GM18520 (cell line): ENCODE results near the gene SPOCD1.
A peak's percentile ranks its signal among the peaks of the same experiment; 100 is the strongest.

Experiments used
- ATAC-seq: cut with Tn5 transposase; IDR thresholded peaks from one replicate; pipeline ENCODE4 v1.9.1; 2021; ENCODE audit not compliant: unreplicated experiment

Gene SPOCD1

DNA sequence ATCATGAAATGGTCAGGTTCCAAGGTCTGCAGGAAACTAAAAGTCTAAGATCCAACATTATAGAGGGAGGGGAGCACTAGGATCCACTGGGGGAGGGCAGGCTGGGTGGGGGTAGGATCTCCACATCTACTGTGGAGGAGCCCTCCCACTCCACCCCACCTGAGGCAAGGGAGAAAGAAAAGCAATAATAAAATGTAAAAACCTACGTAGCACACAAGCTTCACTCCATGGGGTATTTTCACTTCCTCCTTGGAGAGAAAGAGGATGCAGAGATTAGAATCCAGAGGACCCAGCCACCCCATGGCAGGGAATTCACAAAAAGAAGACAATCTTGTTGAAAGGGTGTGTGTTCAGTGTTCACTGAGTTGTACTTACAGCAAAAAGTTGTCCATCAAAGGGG is 14.4 kb downstream of the SPOCD1 start:
- ATAC-seq: no peak

- no peak for ATAC-seq
These were observed 15.2 kb downstream of the SPOCD1 start for GRCh38 chr1:31800674-31800967.

GRCh38 chr1:31799895-31800673 is 15.7 kb downstream of the SPOCD1 start:
- ATAC-seq: no peak

DNA sequence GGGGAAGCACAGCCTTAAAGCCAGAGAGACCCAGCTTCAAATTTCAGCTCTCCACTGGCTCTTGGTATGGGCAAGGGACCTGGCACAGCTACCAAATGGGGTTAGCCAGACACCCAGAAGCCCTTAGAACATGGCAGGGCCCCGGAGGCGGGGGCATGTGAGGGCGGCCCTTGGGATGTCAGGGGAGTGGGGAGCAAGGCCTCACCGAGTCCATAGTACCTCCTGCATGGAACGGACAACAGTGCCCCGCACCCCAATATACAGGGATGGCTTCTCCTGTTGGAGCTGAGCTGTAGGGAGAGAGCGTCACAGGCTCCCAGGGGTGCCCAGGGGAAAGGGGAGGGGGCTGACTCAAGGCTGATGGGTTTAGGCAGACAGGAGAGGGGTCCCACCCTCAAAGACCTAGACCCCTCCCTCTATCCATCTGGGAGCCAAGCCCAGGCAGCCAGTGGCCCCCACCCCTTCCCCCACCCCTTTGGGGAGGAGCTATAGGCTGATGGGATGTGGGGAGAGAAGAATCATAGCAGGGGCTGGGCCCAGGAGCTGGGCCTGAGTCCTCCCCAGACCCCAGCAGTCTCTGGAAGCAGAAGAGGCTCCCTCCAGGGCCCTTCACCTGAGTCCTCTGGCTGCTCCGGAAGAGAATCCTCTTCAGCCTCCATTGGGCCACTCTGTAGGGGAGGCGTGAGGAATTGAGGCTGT is 16.5 kb downstream of the SPOCD1 start:
- ATAC-seq: no peak

- ATAC-seq: no peak
These were observed 17.2 kb downstream of the SPOCD1 start for GRCh38 chr1:31798433-31799195.

DNA sequence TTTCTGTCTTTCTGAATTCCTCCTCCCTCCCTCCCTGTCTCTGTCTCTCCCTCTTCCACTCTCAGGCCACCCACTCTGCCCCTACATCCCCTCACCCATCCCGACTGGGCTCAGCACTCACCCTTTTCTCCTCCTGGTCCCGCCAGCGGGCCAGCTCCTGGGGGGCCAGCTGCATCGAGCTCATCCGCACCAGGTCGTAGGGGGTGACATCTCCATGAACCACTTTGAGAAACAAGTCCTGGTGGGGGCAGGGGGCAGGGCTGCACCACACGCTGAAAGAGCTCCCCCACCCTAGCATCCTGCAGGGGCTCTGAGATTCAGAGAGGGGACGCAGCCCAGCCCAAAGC is 17.8 kb downstream of the SPOCD1 start:
- ATAC-seq: no peak

DNA sequence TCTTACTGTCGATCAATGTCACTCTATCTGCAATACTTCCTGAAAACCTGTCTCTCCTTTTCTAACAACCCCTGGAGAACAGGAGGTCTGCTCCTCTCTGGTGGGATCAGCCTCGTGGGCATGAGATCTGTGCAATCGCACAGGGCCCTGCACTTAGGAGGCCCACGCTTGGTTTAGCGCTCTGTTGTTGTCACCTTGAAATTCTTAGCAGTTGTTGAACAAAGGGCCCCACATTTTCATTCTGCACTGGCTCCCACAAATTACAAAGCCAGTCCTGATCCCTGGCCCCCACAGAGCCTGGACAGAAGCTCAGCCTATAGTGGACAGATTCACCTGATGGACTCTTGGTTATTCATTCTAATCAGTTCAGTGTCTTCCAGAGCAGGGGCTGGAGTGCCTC is 18.6 kb downstream of the SPOCD1 start:
- no peak for ATAC-seq

DNA sequence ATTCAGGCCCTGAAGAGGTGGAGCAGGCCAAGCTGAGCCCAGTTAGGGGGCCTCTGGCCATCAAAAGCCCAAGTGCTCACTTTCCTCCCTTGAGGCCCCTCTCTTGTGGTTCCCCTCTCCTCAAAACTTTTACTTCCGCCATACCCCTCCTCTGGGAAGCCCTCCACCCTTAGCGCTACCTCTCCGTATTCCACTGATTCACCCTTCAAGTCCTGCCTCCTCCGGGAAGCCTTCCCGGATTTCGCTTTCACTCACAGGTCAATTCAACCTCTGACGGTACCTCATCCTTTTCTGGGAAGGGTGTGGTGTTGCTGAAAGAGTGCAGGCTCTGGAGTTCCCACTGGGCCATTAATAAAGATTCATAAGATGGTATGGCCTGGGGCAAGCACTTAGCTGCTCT is 19.1 kb downstream of the SPOCD1 start:
- no peak for ATAC-seq

- ATAC-seq: no peak
These were observed 19.8 kb downstream of the SPOCD1 start for GRCh38 chr1:31795801-31796621.

GRCh38 chr1:31795096-31795675 is 20.6 kb downstream of the SPOCD1 start:
- ATAC-seq: no peak

GRCh38 chr1:31793586-31794285 is 22.1 kb downstream of the SPOCD1 start:
- no peak for ATAC-seq

DNA sequence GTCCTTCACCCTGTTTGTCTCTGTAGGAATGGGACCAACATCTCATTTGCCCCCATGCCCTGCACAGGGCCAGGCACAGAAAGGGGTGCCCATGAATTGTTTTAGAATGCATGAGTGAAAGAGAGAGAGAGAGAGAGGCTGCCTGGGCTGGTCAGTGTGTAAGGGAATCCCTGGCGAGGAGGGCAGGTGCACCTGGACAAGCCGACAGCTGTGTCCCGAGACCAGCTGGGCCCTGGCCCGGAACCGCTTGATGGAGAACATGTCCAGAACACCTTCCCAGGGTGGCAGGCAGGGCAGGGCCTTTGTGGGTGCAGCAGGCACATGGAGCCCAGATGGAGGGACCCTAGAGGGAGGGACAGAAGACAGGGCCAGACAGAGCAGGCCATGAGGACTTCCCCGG is 22.7 kb downstream of the SPOCD1 start:
- ATAC-seq: no peak

DNA sequence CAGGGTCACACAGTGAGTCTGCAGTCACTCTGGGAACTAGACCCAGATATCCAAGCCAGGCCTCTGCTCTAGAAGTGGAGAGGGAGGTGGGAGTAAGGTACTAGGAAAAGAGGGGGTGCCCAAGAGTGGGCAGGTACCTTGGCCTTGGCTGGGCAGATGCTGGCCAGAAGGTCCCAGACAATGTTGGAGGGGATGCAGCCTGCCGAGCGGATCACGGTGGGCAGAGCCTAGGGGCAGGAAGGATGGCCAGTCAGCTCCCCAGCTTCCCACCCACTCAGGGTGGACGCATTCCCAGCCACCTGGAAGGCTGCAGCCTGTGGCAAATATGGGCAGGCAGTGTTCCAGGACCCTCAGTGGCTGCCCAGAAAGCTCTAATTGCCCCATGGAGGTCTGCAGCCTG is 23.3 kb downstream of the SPOCD1 start:
- ATAC-seq: no peak

- ATAC-seq: no peak
These were observed 23.7 kb downstream of the SPOCD1 start for GRCh38 chr1:31792116-31792515.

DNA sequence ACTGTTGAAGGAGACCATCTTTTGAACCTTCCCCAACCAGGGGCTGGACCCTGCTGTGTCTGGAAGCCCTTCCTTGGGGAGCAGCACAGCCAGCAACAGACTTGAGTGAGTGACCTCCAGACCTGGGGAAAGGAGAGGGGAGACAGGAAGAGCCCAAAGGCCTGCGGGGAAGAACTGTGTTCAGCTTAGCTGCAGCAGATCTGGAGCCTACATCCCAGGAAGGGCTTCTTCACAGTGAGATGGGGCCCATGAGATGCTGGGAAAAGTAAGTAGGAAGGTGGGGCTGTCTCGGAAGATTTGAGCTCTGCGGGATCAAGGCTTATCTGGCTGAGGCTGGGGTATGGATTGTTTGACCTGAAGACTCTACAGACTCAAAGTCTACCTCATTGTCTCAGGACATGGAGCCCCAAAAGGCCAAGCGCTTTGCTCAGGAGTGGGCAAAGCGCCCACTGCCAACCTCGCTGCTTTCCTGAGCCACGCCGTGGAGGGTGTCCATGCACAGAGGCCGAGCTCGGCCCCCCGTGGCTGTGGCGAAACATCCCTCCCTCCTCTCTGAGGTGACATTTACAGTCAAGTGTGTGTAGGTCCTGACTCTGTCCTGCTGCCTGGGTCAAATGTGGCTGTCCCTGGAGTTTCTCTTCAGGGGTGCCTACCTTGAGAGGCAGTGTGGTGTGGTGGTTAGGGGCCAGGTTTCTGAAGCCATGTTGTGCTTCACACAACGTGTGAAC is 24.5 kb downstream of the SPOCD1 start:
- ATAC-seq: no peak

GRCh38 chr1:31790641-31791091 is 25.2 kb downstream of the SPOCD1 start:
- no peak for ATAC-seq

DNA sequence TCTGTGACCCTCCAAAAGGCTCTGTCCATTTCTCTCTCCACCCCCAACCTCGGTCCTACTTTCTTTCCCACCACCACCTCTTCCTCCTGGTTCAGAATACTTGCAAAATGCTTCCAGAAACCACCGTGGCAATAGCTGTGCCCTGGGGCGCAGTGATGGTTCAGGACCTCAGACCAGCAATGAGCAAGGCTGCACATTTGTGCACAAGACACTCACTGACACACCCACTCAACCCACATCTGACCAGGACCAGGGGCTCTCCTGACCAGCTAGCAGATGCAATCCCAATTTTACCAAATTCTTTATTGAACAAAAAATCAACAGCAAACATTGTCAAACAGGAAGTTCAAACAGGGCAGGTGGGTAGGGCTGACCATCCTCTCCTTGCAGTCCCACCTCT is 25.7 kb downstream of the SPOCD1 start:
- ATAC-seq: no peak

DNA sequence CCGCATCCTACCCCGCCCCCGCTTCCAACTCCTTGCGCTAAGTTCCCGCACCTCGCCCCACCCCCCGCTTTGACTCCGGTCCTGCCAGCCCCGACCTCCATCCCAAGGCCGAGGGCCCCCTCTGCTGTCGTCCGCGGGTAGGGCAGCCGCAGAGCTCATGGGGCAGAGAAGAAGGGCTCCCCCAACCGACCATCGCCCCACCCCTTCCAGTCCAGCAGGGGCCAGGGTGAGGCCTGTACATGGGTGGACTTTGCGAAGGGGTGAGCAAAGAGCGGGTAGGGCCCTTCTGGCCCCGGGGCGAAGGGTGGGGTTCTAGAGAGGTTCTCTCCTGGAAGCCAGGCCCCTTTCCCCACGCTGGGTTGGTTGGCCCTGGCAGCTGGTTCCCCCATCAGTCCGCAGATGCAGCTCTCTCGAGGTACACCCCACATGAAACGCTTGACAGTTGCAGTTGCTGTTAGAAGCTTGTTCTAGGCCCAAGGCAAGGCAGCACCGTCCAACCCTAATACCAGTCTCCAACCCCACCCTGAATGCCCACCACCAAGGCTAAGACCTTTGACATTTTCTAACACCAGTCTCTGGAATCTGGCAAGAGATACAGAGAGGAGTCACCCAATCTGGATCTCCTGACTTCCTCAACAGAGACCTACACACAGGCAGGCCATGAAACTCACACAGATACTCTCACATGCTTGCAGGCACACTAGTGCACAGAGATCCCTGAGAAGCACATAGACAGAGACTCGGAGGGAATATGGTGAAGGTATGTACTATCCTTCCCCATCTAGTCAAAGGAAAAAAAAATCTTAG is 26.4 kb downstream of the SPOCD1 start:
- peak; percentile 36 for ATAC-seq

DNA sequence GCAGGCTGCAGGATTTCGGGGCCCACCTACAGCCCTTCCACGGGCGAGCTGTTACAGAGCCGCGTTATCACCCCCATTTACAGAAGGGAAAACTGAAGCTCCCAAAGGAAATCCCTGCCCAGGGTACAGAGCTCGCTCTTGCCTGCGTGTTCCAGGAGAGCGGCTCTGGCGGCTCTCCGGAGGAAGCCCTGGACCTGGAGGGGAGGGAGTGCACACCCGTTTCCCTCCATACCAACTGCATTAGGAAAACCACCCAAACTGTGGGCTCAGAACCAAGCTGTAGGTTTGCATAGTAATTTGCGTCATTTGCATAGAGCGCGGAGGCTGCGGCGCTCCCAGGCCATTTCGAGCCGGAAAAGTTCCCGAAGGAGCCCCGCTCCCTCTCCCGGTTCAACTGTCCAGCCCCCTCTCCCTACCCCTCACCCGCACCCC is 27.0 kb downstream of the SPOCD1 start:
- ATAC-seq: no peak
